ENCODE results near the gene SAP130. TPM values are rescaled to one million over a fixed set of nuclear protein-coding genes. Genes with fewer than 3 reads are reported as not detected.

SAP130 gene
- total and polyA plus RNA-seq, 2 of the 8 experiments (the other 6 are each of a cell fraction or from before 2014, with no cell fraction given) = 51.4 to 54.3 TPM

DNA sequence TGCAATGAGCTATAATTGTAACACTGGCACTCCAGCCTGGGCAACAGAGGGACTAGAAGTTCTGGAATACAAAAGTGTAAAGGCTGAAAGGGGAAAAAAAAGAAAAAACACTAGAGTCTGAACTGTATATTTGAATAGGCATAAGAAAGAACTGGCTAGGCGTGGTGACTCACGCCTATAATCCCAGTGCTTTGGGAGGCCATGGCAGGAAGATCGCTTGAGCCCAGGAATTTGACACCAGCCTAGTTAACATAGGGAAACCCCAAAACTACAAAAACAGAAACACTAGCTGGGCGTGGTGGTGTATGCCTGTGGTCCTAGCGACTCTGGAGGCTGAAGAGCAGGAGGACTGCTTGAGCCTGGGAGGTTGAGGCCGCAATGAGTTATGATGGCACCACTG lies 70.6 kb downstream of the SAP130 start:
- ChIA-PET POLR2A (ENCODE audit: partially characterized antibody) (no interaction called here), CTCF (ENCODE audit: partially characterized antibody) (no interaction called here)
- Histone ChIP-seq H3K18ac (ENCODE audit: extremely low read depth, low read length) (no peak overlapping the region), H3K23ac (ENCODE audit: insufficient read length) (no peak overlapping the region), H3K4me2 (ENCODE audit: insufficient read depth in 1 of 2, low read depth in 2 of 2, low read length in 2 of 2) (no peak overlapping the region), H4K8ac (ENCODE audit: extremely low read depth, insufficient read depth, low read length) (no peak overlapping the region), H2BK5ac (ENCODE audit: low read depth, low read length) (no peak overlapping the region), H3K4me1 (replicated peaks in 1 of 4; ENCODE audit: control insufficient read depth in 3 of 4, insufficient read depth in 4 of 4, low read length in 3 of 4) (no peaks in the 10 kb centered on the region), H2BK15ac (ENCODE audit: low read length) (no peak overlapping the region), H3K79me1 (ENCODE audit: low read depth, low read length) (no peaks in the 10 kb centered on the region; the same call in 1 of the 2 replicates), H3K27me3 (replicated peaks in 1 of 4; ENCODE audit: control insufficient read depth in 3 of 4, extremely low read depth in 1 of 4, insufficient read depth in 3 of 4, low read length in 3 of 4) (no peaks in the 10 kb centered on the region), H3K79me2 (ENCODE audit: control insufficient read depth in 1 of 2, insufficient read depth in 2 of 2, low read length in 2 of 2) (no peaks in the 10 kb centered on the region), H3K27ac (ENCODE audit: low read depth, low read length) (no peak overlapping the region), H4K91ac (replicated peaks; ENCODE audit: insufficient read length, low read length) (no peak overlapping the region), H3K56ac (replicated peaks; ENCODE audit: insufficient read length, low read depth, low read length) (no peak overlapping the region), H2BK120ac (replicated peaks; ENCODE audit: low read depth, low read length) (no peak overlapping the region), H3K4ac (replicated peaks; ENCODE audit: insufficient read length, low read depth, low read length) (no peak overlapping the region), H3K36me3 (ENCODE audit: control insufficient read depth in 2 of 4, insufficient read depth in 4 of 4, low read length in 3 of 4) (peaks cover 5 to 44% (median 25%) of the 10 kb centered on the region in 4 experiments; a peak in 7 of 8 replicates), H3K9ac (replicated peaks in 1 of 4; ENCODE audit: extremely low read depth in 1 of 4, low read depth in 3 of 4, low read length in 3 of 4) (no peak overlapping the region), H3K4me3 (ENCODE audit: extremely low read depth in 1 of 4, insufficient read depth in 2 of 4, low read depth in 3 of 4, low read length in 4 of 4) (no peak overlapping the region), H3K9me3 (ENCODE audit: insufficient read depth in 2 of 2, low read depth in 1 of 2, low read length in 1 of 2) (no peaks in the 10 kb centered on the region), H2BK12ac (ENCODE audit: low read depth, low read length) (no peak overlapping the region), H2BK20ac (ENCODE audit: low read length) (no peak overlapping the region), H4K20me1 (replicated peaks in 1 of 2; ENCODE audit: control insufficient read depth in 1 of 2, insufficient read depth in 2 of 2, low read length in 2 of 2) (peaks cover 0 to 5% of the 10 kb centered on the region in 2 experiments), H2AFZ (ENCODE audit: low read length) (no peak overlapping the region), H4K5ac (ENCODE audit: insufficient read length, low read depth, low read length) (no peak overlapping the region), H2AK5ac (ENCODE audit: low read depth, low read length) (no peak overlapping the region), H3K23me2 (ENCODE audit: low read depth, low read length) (no peaks in the 10 kb centered on the region), H3K14ac (ENCODE audit: insufficient read length) (no peak overlapping the region)
- WGBS, 2 experiments (ENCODE audit: extremely low coverage in 1 of 2, insufficient coverage in 1 of 2, insufficient read length in 1 of 2, insufficient replicate concordance in 2 of 2, low coverage in 1 of 2, low lambda C conversion rate in 2 of 2, missing lambda C conversion rate in 1 of 2) = 88% methylated on average over 6 of the region's 6 CpGs; no CpG with 5 or more reads in 1 of the 2 experiments
- DNase-seq (ENCODE audit: low read depth in 1 of 2, low spot score in 2 of 2) = no peak
- no peak for FAIRE-seq
- no peak for TF ChIP-seq TAF7 (optimal IDR thresholded peaks at IDR 0.05; ENCODE audit: borderline replicate concordance, low read depth, low read length)
- TF ChIP-seq CBX8 (IDR thresholded peaks at IDR 0.05; ENCODE audit: borderline replicate concordance, low read depth, low read length) = no peak
- TF ChIP-seq CREB1 (IDR thresholded peaks at IDR 0.05) = no peak
- TF ChIP-seq, protein P1, sequence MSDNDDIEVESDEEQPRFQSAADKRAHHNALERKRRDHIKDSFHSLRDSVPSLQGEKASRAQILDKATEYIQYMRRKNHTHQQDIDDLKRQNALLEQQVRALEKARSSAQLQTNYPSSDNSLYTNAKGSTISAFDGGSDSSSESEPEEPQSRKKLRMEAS (IDR thresholded peaks at IDR 0.05) = no peak
- TF ChIP-seq KDM4A (IDR thresholded peaks at IDR 0.05; ENCODE audit: low read depth, low read length, severe bottlenecking) = no peak
- TF ChIP-seq RAD21 (IDR thresholded peaks at IDR 0.05 in 1 of 2, conservative IDR thresholded peaks at IDR 0.05 in 1 of 2; ENCODE audit: low read depth in 2 of 2, low read length in 2 of 2) = no peak
- no peak for TF ChIP-seq POU5F1 (IDR thresholded peaks at IDR 0.05; ENCODE audit: low read depth, low read length)
- no peak for TF ChIP-seq CBX5 (IDR thresholded peaks at IDR 0.05; ENCODE audit: low read depth, low read length)
- TF ChIP-seq GABPA (IDR thresholded peaks at IDR 0.05; ENCODE audit: borderline replicate concordance, insufficient read depth, low read length) = no peak
- TF ChIP-seq, protein P2, sequence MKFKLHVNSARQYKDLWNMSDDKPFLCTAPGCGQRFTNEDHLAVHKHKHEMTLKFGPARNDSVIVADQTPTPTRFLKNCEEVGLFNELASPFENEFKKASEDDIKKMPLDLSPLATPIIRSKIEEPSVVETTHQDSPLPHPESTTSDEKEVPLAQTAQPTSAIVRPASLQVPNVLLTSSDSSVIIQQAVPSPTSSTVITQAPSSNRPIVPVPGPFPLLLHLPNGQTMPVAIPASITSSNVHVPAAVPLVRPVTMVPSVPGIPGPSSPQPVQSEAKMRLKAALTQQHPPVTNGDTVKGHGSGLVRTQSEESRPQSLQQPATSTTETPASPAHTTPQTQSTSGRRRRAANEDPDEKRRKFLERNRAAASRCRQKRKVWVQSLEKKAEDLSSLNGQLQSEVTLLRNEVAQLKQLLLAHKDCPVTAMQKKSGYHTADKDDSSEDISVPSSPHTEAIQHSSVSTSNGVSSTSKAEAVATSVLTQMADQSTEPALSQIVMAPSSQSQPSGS (IDR thresholded peaks at IDR 0.05; ENCODE audit: low read length) = no peak
- no peak for TF ChIP-seq SP2 (IDR thresholded peaks at IDR 0.05; ENCODE audit: low read length)
- no peak for TF ChIP-seq YY1 (IDR thresholded peaks at IDR 0.05; ENCODE audit: low read depth, low read length)

Measured in H1 (cell line).